Astrocyte (in vitro differentiated cells and primary cell): Measurements from ENCODE around the gene FXYD7.

Source experiments
- CTCF ChIP-seq: IDR thresholded peaks from 2 replicates; pipeline ENCODE4 v1.5.1; 2011; ENCODE audit warnings: low read depth, mild to moderate bottlenecking, inconsistent platforms, low read length, moderate library complexity; ENCODE audit not compliant: insufficient read depth
- EZH2 ChIP-seq: IDR thresholded peaks from 2 replicates; pipeline ENCODE4 v1.6.1; 2012; ENCODE audit warnings: mild to moderate bottlenecking, low read length, inconsistent platforms; ENCODE audit not compliant: insufficient read depth

- no peak for TF ChIP-seq CTCF
- no peak for TF ChIP-seq EZH2
Observed at GRCh38 chr19:35154525-35155406, 11.7 kb downstream of the FXYD7 start, which contains the start of gene FXYD5.
